NCI-H345 treated with DMSO at 0.1 percent for 48 hours (cell line): ENCODE results near the gene MYH13.

Source experiments
- DNase-seq: peaks from one replicate; lab custom pipeline; 2025; ENCODE audit not compliant: unreplicated experiment; lab: John Stamatoyannopoulos, UW

The MYH13 gene

DNA sequence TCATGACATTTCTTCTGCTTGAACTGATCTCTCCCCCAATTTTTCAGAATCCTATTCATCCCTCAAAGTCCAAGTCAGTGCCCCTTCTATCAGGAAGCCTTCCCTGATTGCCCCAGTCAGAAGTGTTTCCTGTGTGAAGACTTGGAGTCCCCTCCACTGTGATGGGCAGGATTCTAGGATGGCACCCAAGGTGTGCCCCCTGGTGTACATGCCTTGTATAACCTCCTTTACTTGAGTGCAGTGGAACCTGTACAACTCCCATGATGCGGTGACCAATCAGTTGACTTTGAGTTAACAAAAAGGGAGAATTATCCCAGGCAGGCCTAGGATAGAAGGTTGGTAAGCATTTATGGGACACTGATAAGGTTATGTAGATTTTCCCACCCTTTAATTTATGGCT is 23.4 kb downstream of the MYH13 start:
- DNase-seq, result no peak

DNA sequence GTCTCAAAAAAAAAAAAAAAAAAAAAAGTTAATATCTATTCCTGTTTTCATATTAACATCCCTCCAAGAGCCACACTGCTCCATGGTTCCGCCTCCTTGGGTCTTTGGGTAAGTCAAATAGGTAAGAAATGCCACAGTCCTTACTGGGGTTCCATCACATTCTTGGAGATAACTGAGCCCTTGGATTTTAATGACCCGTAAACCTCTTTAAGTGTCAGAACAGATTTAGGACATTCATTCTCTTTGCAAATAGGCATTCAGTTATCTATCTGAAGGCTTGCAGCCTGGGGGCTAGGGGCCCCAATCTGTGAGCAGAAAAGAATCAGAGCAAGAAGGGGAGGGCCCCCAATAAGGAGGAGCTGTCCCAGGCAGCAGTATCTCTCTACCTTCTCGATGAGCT is 28.0 kb downstream of the MYH13 start:
- DNase-seq, result no peak

DNA sequence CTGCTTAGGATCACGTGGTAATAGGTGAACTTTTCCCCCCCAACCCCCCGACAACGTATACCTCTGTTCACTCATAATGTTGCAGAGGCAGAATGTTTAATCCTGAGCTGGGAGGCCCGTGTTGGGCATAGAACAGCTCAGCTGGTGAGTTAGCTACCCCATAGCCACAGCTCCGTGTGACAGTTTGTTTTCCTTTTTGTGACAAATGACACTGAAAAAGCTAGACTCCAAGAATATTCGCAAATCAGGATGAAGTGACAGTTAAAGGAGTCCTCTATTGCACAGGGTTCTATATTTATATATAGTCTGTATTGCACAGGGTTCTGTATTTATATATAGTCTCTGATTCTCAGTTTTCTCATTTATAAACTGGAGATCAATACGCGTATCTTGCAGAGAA is 33.8 kb downstream of the MYH13 start:
- no peak for DNase-seq

DNA sequence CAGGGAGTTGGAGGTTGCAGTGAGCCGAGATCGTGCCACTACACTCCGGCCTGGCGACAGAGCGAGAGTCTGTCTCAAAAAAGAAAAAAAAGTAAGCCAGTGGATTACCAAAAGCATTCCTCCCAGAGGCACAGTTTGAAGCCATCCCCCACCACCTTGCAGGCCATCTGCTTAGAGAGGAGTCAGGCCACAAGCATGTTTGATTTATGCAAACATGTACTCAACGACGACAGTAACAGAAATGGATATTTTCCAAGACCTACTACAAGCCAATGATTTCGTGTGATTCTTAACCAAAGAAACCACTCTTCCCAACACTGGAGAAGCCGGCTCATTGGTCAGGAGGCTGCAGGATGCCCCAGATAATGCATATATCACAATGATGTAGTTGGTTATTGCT is 34.8 kb downstream of the MYH13 start:
- no peak for DNase-seq

- DNase-seq, result no peak
Observed at GRCh38 chr17:10337136-10337535, 35.7 kb downstream of the MYH13 start.

GRCh38 chr17:10336393-10336792 is 36.4 kb downstream of the MYH13 start:
- no peak for DNase-seq

GRCh38 chr17:10332515-10332914 is 40.3 kb downstream of the MYH13 start:
- no peak for DNase-seq

DNA sequence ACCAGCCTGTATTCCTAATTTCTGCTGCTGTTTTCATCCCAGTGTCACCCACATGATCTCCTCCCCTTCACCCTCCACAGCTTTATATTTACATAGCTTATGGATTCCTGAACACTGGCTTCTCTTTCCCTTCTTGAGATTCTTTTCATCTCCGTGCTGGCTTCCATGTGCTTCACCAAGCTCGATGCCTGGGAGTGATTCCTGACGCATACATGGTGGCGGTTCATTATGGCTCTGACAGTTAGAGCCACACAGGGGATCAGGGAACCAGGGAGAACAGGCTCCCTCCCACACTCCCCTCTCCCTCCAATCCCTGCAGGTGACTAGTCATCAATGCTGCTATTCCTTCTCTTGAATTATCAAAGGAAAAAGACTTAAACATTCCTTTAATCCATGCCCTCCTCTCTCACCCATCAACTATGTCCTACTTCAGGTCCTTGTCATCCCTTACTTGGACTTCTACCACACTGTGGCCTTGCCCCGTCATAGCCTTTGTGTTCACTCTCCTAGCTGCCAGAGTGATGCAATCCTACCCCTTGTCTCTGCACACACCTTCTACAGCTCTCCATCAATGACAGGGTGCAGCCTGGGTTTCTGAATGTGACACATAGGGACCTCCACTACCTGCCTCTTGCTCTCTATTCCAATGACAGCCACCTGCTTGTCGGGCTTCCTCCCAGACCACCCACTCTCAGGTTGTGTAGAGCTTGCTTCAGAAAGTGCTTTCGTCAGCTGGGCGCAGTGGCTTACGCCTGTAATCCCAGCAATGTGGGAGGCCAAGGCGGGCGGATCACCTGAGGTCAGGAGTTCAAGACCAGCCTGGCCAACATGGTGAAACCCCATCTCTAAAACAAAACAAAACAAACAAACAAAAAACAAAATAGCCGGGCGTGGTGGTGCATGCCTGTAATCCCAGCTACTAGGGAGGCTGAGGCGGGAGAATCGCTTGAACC is 43.6 kb downstream of the MYH13 start:
- DNase-seq, result no peak

GRCh38 chr17:10328206-10328605 is 44.6 kb downstream of the MYH13 start:
- DNase-seq, result no peak

GRCh38 chr17:10327640-10328039 is 45.2 kb downstream of the MYH13 start:
- no peak for DNase-seq

GRCh38 chr17:10325031-10325695 is 47.6 kb downstream of the MYH13 start:
- DNase-seq, result no peak

- no peak for DNase-seq
Observed at GRCh38 chr17:10323812-10324610, 48.8 kb downstream of the MYH13 start.

DNA sequence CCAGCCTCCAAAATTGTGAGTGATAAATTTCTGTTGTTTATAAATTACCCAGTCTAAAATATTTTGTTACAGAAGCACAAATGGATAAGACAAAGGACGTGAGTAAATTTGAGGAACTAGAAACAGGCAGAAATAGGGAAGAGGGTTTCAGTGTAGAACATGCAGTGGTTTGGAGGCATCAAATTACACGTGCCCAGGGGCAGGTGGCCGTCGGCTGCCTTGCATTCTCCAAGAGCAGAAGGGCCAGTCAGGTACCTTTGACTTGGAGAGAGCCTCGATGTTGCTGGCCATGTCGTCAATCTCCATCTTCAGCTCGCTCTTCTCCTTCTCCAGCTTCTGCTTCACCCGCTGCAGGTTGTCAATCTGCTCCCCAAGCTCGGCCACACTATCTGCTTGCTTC is 54.3 kb downstream of the MYH13 start:
- DNase-seq, result no peak

DNA sequence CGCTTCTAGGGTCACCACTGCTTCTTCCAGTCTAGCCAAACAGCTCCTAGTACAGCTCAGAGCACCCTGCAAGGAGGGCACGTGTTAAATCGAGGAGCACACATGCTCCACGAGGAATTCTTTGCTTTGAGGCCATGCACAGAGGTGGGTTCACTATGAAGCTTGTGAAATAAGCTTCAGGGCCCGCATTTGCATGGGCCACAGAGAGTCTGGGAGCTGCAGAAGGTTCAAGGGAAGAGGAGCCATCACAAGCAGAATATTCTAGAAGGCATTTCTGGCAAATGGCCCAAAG is 55.3 kb downstream of the MYH13 start:
- DNase-seq, result no peak

GRCh38 chr17:10316801-10317542 is 55.8 kb downstream of the MYH13 start:
- no peak for DNase-seq

DNA sequence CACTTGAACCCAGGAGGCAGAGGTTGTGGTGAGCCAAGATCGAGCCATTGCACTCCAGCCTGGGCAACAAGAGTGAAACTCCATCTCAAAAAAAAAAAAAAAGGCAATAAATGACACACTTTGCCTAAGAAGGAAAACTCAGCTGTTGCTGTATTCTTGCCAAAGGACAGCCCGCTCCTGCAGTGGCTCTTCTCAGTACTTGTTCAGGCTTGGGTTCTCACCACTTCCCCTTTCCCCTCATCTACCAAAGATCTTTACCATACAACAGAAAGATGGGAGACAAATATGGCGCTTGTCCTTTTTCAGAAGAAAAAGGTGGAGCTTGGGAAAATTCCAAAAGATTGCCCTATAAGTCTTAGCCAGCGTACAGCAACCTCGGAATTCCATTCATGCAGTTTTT is 58.5 kb downstream of the MYH13 start:
- DNase-seq, result no peak

DNA sequence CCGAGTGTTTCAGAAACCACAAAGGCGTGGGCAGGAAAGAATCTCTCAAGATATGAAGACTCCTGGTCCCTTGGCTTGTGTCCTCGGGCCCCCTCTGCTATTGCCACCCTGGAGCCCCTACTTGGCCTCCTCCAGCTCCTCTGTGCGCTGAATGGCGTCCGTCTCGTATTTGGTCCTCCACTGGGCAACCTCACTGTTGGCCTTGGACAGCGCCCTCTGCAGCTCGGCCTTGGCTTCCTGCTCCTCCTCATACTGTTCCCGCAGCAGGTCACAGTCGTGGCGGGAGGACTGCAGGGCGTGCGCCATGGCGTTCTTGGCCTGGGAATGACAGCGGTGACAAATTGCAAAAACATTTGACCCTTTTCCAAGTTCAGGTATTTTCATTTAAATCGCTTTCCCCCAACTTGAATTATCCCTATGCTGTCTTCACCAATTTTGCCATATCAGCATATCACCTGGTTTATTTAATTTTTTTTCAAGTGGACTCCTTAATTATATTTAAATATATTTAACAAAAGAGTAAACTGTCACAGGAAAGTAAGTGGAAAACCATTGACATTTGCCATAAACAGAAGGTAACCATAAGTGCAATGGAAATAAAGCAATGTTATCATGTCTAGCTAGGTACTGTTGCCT is 59.7 kb downstream of the MYH13 start:
- DNase-seq, result no peak

DNA sequence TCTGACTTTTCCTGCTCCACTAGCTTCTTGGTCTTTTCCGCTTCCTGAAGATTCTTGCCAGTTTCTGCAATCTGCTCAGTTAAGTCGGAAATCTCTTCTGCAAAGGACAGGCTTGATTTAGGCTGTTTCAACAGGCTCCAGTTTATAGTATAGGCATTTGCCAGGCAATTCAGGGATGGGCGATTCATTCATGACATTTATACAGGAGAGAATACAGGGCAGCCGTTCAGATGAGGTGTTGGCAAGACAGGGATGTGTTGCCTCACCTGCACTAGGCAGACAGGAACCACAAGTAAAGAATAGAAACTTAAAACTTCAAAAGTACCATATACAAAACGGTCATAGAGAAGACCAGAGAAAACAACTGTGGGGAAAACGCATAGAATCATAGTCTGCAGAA is 61.7 kb downstream of the MYH13 start:
- DNase-seq, result no peak

GRCh38 chr17:10309003-10309974 is 63.5 kb downstream of the MYH13 start:
- no peak for DNase-seq

DNA sequence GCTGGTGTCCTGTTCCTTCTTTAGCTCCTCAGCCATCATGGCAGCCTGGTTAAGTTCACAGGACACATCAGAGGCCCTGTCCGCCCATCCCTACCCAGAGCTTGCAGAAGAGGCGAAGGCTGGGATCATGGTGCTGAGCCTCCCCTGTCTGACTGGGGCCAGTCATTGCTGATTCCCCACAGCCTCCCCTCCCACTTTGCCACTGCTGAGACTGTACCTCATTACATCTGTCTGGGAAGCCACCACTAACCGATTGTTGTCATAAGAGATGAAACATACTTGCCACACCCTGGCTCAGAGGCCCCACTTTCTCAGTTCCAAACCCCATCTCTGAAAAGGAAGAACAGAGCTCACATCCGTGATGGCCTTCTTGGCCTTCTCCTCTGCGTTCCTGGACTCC is 66.2 kb downstream of the MYH13 start:
- no peak for DNase-seq
